Left lung (tissue), 10 donors: ENCODE measurements around the gene TBL1Y. TPM values are rescaled to one million over a fixed set of nuclear protein-coding genes. Genes with fewer than 3 reads are reported as not detected.

Experiments
- ATAC-seq: fragments of 200-7000 bp; cut with Tn5 transposase; one replicate; pipeline ENCODE4 v1.9.1; 2020; ENCODE audit warnings: moderate library complexity
- DNase-seq, 4 donors: peaks; one replicate each; pipeline ENCODE4 v3.0.0-alpha.2; 2013 to 2020
- H3K27ac ChIP-seq, 2 donors: fragments of 200-600 bp; sonication (generic) in 1 of 2; one replicate each; pipeline versions ENCODE4 v1.5.0 to v1.8.0; 2020 to 2021
- H3K27me3 ChIP-seq, 2 donors: fragments of 200-600 bp; sonication (generic) in 1 of 2; one replicate each; pipeline versions ENCODE4 v1.5.0 to v1.8.0; 2020 to 2021
- H3K36me3 ChIP-seq, 2 donors: fragments of 200-600 bp; sonication (generic) in 1 of 2; one replicate each; pipeline versions ENCODE4 v1.5.0 to v1.8.0; 2020 to 2021
- H3K4me1 ChIP-seq, 2 donors: fragments of 200-600 bp; one replicate each; pipeline ENCODE4 v1.8.0; 2021
- H3K4me3 ChIP-seq, 2 donors: fragments of 200-600 bp; sonication (generic) in 1 of 2; one replicate each; pipeline versions ENCODE4 v1.5.0 to v1.8.0; 2020 to 2021; ENCODE audit warnings: mild to moderate bottlenecking in 1 of 2
- H3K9me3 ChIP-seq, 2 donors: fragments of 200-600 bp; sonication (generic) in 1 of 2; one replicate each; pipeline versions ENCODE4 v1.5.0 to v1.8.0; 2020 to 2021
- CTCF ChIP-seq, 2 donors: fragments of 200-600 bp; sonication (generic) in 1 of 2; IDR thresholded peaks; one replicate each; pipeline versions ENCODE4 v1.5.0 to v1.8.0; 2021; ENCODE audit warnings: antibody characterized with exemption in 2 of 2
- intact Hi-C, 2 donors: fragments of 100-400 bp; cut with DNase I; formaldehyde crosslinking; loops; one replicate each; pipeline versions ENCODE4 v1.11.2 to v1.14.2; 2022
- polyA plus RNA-seq, 6 donors: library from polyadenylated mRNA; unstranded; fragments of 120-200 nt; gene quantifications; one replicate each; pipeline ENCODE4 v1.2.1, GENCODE V29; 2013; ENCODE audit not compliant: insufficient read length in 6 of 6
- total RNA-seq, 2 donors: library from RNA; stranded (reverse); fragmentation: NEBNext Ultra II Directional; extraction: Animal tissue kit (Norgen Biotek cat#: 25700); gene quantifications; one replicate each; pipeline ENCODE4 v1.2.1, GENCODE V29; 2021
- donor health status: DM: no; HTN: yes; CAD: no.
- donor health status: DM: no; HTN: no; CAD: no.

TBL1Y gene
- total and polyA plus RNA-seq, 8 donors, result 0.10 to 2.0 (median 1.5) TPM; not detected in 3

- H3K4me1 ChIP-seq, result no peaks in the 10 kb centered on the region
- no peaks in the 10 kb centered on the region for H3K36me3 ChIP-seq
- no peak for TF ChIP-seq CTCF (IDR thresholded peaks at IDR 0.05)
- H3K9me3 ChIP-seq, result no peaks in the 10 kb centered on the region
- no peak overlapping the region for H3K27ac ChIP-seq
- intact Hi-C loops, result no loop called here
- ATAC-seq (no peak), DNase-seq (peak in 1 of 4 donors; percentile 45)
- no peak overlapping the region for H3K4me3 ChIP-seq
- peaks cover 0 to 49% of the 10 kb centered on the region in 2 donors for H3K27me3 ChIP-seq
Observed at GRCh38 chrY:6909118-6909521, 1.4 kb upstream of the TBL1Y start.

- H3K36me3 ChIP-seq, result no peaks in the 10 kb centered on the region
- peaks cover 0 to 49% of the 10 kb centered on the region in 2 donors for H3K27me3 ChIP-seq
- peak overlapping the region in 1 of 2 donors; percentile 37 for H3K4me3 ChIP-seq
- no peak for ATAC-seq
- H3K4me1 ChIP-seq, result no peaks in the 10 kb centered on the region
- no peaks in the 10 kb centered on the region for H3K9me3 ChIP-seq
- TF ChIP-seq CTCF (IDR thresholded peaks at IDR 0.05), result no peak
- H3K27ac ChIP-seq, result no peak overlapping the region
- no peak for DNase-seq
- intact Hi-C loops, result no loop called here
Observed at GRCh38 chrY:6909856-6910255, 641 bp upstream of the TBL1Y start.

- H3K36me3 ChIP-seq, result no peaks in the 10 kb centered on the region
- no peak within 1 kb of the TSS for H3K27ac ChIP-seq
- H3K4me3 ChIP-seq, result peak within 1 kb of the TSS in 1 of 2 donors; percentile 37
- H3K9me3 ChIP-seq, result no peaks in the 10 kb centered on the region
- peaks cover 0 to 49% of the 10 kb centered on the region in 2 donors for H3K27me3 ChIP-seq
- DNase-seq, result peak in 2 of 4 donors; percentile 13 to 64
- TF ChIP-seq CTCF (IDR thresholded peaks at IDR 0.05), result no peak
- no peaks in the 10 kb centered on the region for H3K4me1 ChIP-seq
- intact Hi-C loops, result no loop called here
- no peak for ATAC-seq
Observed at GRCh38 chrY:6911253-6911881, 870 bp downstream of the TBL1Y start, which contains the start of gene AMELY. AMELY (minus strand) TSS chrY:6911752; CDS start chrY:6872608, 39,144 bp downstream.

GRCh38 chrY:6913362-6913761 lies 2.9 kb downstream of the TBL1Y start:
- Histone ChIP-seq H3K9me3 (no peaks in the 10 kb centered on the region), H3K4me1 (no peaks in the 10 kb centered on the region), H3K27me3 (peaks cover 0 to 42% of the 10 kb centered on the region in 2 donors), H3K36me3 (no peaks in the 10 kb centered on the region), H3K4me3 (no peak overlapping the region), H3K27ac (no peak overlapping the region)
- ATAC-seq (no peak), DNase-seq (no peak)
- TF ChIP-seq CTCF (IDR thresholded peaks at IDR 0.05), result no peak
- intact Hi-C loops, result no loop called here

- ATAC-seq, result no peak
- intact Hi-C loops, result no loop called here
- TF ChIP-seq CTCF (IDR thresholded peaks at IDR 0.05), result no peak
- DNase-seq, result no peak
- no peak overlapping the region for H3K4me3 ChIP-seq
- no peaks in the 10 kb centered on the region for H3K9me3 ChIP-seq
- no peaks in the 10 kb centered on the region for H3K4me1 ChIP-seq
- H3K27me3 ChIP-seq, result no peaks in the 10 kb centered on the region
- no peaks in the 10 kb centered on the region for H3K36me3 ChIP-seq
- H3K27ac ChIP-seq, result no peak overlapping the region
Observed at GRCh38 chrY:6921061-6921460, 10.6 kb downstream of the TBL1Y start.
